MM.1S (cell line): ENCODE data around the gene TMEM106C.

ENCODE experiments used
- DNase-seq: peaks from one replicate; pipeline ENCODE4 v3.0.0-alpha.2; 2015
- H2AFZ ChIP-seq: fragments of 300-600 bp; sonication (generic); 2 replicates; pipeline ENCODE4 v1.6.0; 2016; ENCODE audit warnings: antibody characterized with exemption, low read length
- H3F3A ChIP-seq: fragments of 300-600 bp; sonication (generic); 2 replicates; pipeline ENCODE4 v1.6.1; 2016; ENCODE audit warnings: mild to moderate bottlenecking, antibody characterized with exemption, low read length, moderate library complexity, mixed read lengths; ENCODE audit not compliant: insufficient read depth
- H3K27ac ChIP-seq: fragments of 300-600 bp; sonication (generic); 2 replicates; pipeline ENCODE4 v1.5.1; 2016; ENCODE audit warnings: mild to moderate bottlenecking, low read length
- H3K27me3 ChIP-seq: fragments of 300-600 bp; sonication (generic); replicated peaks from 2 replicates; pipeline ENCODE4 v1.6.0; 2016; ENCODE audit warnings: low read length; ENCODE audit not compliant: insufficient read depth
- H3K36me3 ChIP-seq: fragments of 300-600 bp; sonication (generic); replicated peaks from 2 replicates; pipeline ENCODE4 v1.6.1; 2016; ENCODE audit warnings: mild to moderate bottlenecking, low read length, mixed read lengths; ENCODE audit not compliant: insufficient read depth
- H3K4me1 ChIP-seq: fragments of 300-600 bp; sonication (generic); 2 replicates; pipeline ENCODE4 v1.6.1; 2016; ENCODE audit warnings: low read length, mixed read lengths
- H3K4me2 ChIP-seq: fragments of 300-600 bp; sonication (generic); 2 replicates; pipeline ENCODE4 v1.6.0; 2016; ENCODE audit warnings: low read depth, low read length
- H3K4me3 ChIP-seq: fragments of 300-600 bp; sonication (generic); 2 replicates; pipeline ENCODE4 v1.5.1; 2016; ENCODE audit warnings: low read length, mixed read lengths
- H3K79me2 ChIP-seq: fragments of 300-600 bp; sonication (generic); 2 replicates; pipeline ENCODE4 v1.6.1; 2016; ENCODE audit warnings: mixed run types, low read length, mixed read lengths
- H3K9ac ChIP-seq: fragments of 300-600 bp; sonication (generic); 2 replicates; pipeline ENCODE4 v1.6.1; 2016; ENCODE audit warnings: low read length, mixed read lengths
- H3K9me2 ChIP-seq: fragments of 300-600 bp; sonication (generic); replicated peaks from 2 replicates; pipeline ENCODE4 v1.6.1; 2016; ENCODE audit warnings: mild to moderate bottlenecking, low read length, mixed read lengths; ENCODE audit not compliant: insufficient read depth
- H3K9me3 ChIP-seq: fragments of 300-600 bp; sonication (generic); replicated peaks from 2 replicates; pipeline ENCODE4 v1.6.1; 2016; ENCODE audit warnings: mild to moderate bottlenecking, low read length, mixed read lengths; ENCODE audit not compliant: insufficient read depth
- H4K20me1 ChIP-seq: fragments of 300-600 bp; sonication (generic); 2 replicates; pipeline ENCODE4 v1.6.1; 2016; ENCODE audit warnings: mild to moderate bottlenecking, low read length, moderate library complexity, mixed read lengths; ENCODE audit not compliant: insufficient read depth
- EZH2 ChIP-seq: fragments of 300-600 bp; sonication (generic); optimal IDR thresholded peaks from 2 replicates; pipeline ENCODE3; 2017; ENCODE audit warnings: low read depth, mild to moderate bottlenecking, antibody characterized with exemption, low read length, mixed read lengths
- EZH2phosphoT487 ChIP-seq: fragments of 300-600 bp; sonication (generic); IDR thresholded peaks from 2 replicates; pipeline ENCODE4 v1.6.1; 2018; ENCODE audit warnings: antibody characterized with exemption, low read length
- TF ChIP-seq, protein P1 (sequence below): fragments of 300-600 bp; sonication (generic); IDR thresholded peaks from 2 replicates; pipeline ENCODE4 v1.5.1; 2016; ENCODE audit warnings: antibody characterized with exemption, low read length, mixed read lengths

Gene TMEM106C

DNA sequence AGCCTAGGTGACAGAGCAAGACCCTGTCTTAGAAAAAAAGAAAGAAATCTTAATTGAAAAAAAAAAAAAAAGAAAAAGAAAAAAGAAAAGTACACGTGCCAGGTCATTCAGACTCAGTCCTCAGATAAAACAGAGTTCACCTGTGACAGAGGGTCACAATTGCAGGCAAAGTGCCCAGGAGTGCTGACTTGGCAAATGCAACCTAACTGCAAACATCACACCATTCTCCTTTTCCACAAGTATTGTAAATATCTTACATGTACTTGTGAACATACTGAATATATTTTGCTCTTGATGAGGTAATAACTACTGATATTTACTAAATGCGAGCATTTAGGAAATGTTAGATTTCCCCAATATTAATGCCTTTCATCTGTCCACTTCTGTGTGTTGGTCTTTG is 49.9 kb downstream of the TMEM106C start:
- no peaks in the 10 kb centered on the region for H3K36me3 ChIP-seq
- no peak overlapping the region for H3K4me2 ChIP-seq
- no peaks in the 10 kb centered on the region for H3K9me2 ChIP-seq
- no peaks in the 10 kb centered on the region for H3K9me3 ChIP-seq
- no peak overlapping the region for H3K27ac ChIP-seq
- H3K27me3 ChIP-seq: no peaks in the 10 kb centered on the region
- TF ChIP-seq EZH2phosphoT487 (no peak), EZH2 (no peak)
- TF ChIP-seq, protein P1, sequence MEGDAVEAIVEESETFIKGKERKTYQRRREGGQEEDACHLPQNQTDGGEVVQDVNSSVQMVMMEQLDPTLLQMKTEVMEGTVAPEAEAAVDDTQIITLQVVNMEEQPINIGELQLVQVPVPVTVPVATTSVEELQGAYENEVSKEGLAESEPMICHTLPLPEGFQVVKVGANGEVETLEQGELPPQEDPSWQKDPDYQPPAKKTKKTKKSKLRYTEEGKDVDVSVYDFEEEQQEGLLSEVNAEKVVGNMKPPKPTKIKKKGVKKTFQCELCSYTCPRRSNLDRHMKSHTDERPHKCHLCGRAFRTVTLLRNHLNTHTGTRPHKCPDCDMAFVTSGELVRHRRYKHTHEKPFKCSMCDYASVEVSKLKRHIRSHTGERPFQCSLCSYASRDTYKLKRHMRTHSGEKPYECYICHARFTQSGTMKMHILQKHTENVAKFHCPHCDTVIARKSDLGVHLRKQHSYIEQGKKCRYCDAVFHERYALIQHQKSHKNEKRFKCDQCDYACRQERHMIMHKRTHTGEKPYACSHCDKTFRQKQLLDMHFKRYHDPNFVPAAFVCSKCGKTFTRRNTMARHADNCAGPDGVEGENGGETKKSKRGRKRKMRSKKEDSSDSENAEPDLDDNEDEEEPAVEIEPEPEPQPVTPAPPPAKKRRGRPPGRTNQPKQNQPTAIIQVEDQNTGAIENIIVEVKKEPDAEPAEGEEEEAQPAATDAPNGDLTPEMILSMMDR: no peak
- no peaks in the 10 kb centered on the region for H4K20me1 ChIP-seq
- H2AFZ ChIP-seq: no peak overlapping the region
- no peak overlapping the region for H3K9ac ChIP-seq
- no peaks in the 10 kb centered on the region for H3K4me1 ChIP-seq
- no peak overlapping the region for H3K4me3 ChIP-seq
- DNase-seq: no peak
- H3F3A ChIP-seq: no peaks in the 10 kb centered on the region
- no peaks in the 10 kb centered on the region for H3K79me2 ChIP-seq

DNA sequence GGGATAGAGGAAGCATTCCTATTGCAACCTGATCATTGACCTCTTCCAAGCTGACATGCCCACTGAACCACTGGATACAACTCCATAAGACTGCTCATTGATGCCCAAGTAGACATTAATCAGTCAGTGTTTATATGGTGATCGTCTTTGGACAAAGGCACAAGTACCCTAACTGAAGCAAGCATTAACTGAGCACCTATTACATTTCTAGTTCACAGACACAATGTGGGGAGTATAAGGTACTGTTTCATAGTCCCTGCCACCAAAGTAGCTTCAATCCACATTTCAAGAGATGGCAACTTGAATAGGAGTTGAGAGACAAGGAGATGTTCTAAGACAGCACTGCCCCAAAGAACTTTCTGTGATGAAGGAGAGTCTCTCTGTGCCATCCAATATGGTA is 51.7 kb downstream of the TMEM106C start:
- no peak overlapping the region for H3K4me2 ChIP-seq
- no peak overlapping the region for H3K9ac ChIP-seq
- H4K20me1 ChIP-seq: no peaks in the 10 kb centered on the region
- no peaks in the 10 kb centered on the region for H3K9me2 ChIP-seq
- H3K27me3 ChIP-seq: no peaks in the 10 kb centered on the region
- no peaks in the 10 kb centered on the region for H3K79me2 ChIP-seq
- no peak overlapping the region for H3K27ac ChIP-seq
- H3K4me3 ChIP-seq: no peak overlapping the region
- H3K9me3 ChIP-seq: no peaks in the 10 kb centered on the region
- no peak for TF ChIP-seq EZH2phosphoT487
- no peak for TF ChIP-seq EZH2
- TF ChIP-seq, protein P1: no peak
- H2AFZ ChIP-seq: no peak overlapping the region
- H3K36me3 ChIP-seq: no peaks in the 10 kb centered on the region
- H3K4me1 ChIP-seq: 0 out of 2 replicates have a peak, but pooled peaks cover 4% of the 10 kb centered on the region
- no peak for DNase-seq
- H3F3A ChIP-seq: no peaks in the 10 kb centered on the region

DNA sequence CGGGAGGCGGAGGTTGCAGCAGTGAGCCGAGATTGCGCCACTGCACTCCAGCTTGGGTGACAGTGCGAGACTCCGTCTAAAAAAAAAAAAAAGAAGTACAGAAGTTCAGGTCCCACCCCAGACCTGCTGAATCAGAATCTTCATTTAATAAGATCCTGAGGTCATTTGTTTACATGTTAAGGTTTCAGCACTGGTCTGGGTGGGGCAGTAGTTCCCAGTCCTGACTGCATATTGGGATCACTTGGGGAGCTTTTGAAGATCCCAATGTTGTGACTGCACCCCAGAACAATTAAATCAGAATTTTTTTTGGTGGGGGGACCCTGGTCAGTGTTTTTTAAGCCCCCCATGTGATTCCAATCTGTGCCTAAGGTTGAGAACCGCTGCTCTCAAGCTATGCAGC is 52.6 kb downstream of the TMEM106C start:
- no peak for TF ChIP-seq EZH2phosphoT487
- Histone ChIP-seq H3K79me2 (no peaks in the 10 kb centered on the region), H3K27me3 (no peaks in the 10 kb centered on the region), H3K4me3 (no peak overlapping the region), H3K27ac (no peak overlapping the region), H3K9me2 (no peaks in the 10 kb centered on the region), H3K4me1 (0 out of 2 replicates have a peak, but pooled peaks cover 4% of the 10 kb centered on the region), H3F3A (no peaks in the 10 kb centered on the region), H2AFZ (no peak overlapping the region), H4K20me1 (no peaks in the 10 kb centered on the region), H3K9me3 (no peaks in the 10 kb centered on the region), H3K4me2 (no peak overlapping the region), H3K9ac (no peak overlapping the region), H3K36me3 (no peaks in the 10 kb centered on the region)
- no peak for DNase-seq

DNA sequence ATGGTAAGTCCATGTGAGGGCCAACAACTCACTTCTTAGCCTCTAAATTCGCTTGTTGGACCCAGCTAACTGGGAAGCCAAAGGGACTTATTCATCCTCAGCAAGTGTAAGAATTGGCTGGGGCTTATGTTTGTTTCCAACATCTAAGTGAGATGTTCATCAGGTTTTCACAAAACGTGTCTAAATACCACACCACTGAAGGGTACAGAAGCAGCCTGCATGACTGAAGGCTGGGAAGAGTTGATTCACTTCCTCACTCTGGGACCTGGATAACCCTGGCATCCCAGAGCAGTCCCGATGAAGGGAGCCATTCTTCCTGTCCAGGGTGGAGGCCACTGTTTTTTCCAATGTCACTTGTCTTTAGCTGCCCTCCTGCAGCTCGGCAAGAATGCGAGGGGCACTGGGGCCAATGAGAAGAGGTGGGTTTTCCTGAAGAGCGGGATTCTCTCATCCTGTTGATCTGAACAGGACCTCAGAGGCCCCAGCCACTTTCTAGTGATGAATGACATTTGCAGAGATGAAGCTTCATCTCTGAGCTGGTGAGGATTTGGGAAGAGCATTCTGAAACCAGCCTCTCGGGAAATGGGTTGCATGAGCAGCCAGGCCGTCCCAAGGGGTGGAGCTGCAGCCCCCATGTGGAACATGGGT is 53.1 kb downstream of the TMEM106C start:
- no peaks in the 10 kb centered on the region for H3K79me2 ChIP-seq
- H3K27me3 ChIP-seq: no peaks in the 10 kb centered on the region
- H3K9ac ChIP-seq: no peak overlapping the region
- no peak overlapping the region for H2AFZ ChIP-seq
- H3K9me3 ChIP-seq: no peaks in the 10 kb centered on the region
- H3F3A ChIP-seq: no peaks in the 10 kb centered on the region
- 0 out of 2 replicates have a peak, but pooled peaks cover 4% of the 10 kb centered on the region for H3K4me1 ChIP-seq
- no peaks in the 10 kb centered on the region for H3K36me3 ChIP-seq
- H3K9me2 ChIP-seq: no peaks in the 10 kb centered on the region
- no peak overlapping the region for H3K27ac ChIP-seq
- H3K4me2 ChIP-seq: no peak overlapping the region
- TF ChIP-seq, protein P1: no peak
- TF ChIP-seq EZH2: no peak
- TF ChIP-seq EZH2phosphoT487: no peak
- DNase-seq: no peak
- H3K4me3 ChIP-seq: no peak overlapping the region
- H4K20me1 ChIP-seq: no peaks in the 10 kb centered on the region
